Measurements from ENCODE around the gene DUSP3.
A peak's percentile ranks its signal among the peaks of the same experiment; 100 is the strongest.
"Not testable (repeated sequence)": the region's sequence is repeated elsewhere in the genome, so short reads cannot be mapped to it uniquely, and the experiment has no call there.

The DUSP3 gene

GRCh38 chr17:43799047-43799446 lies 20.3 kb upstream of the DUSP3 start:
- no peak for DNase-seq

- DNase-seq = not testable (repeated sequence)
Measured at GRCh38 chr17:43798024-43798423, 19.2 kb upstream of the DUSP3 start.

- DNase-seq = not testable (repeated sequence)
Measured at GRCh38 chr17:43792668-43793067, 13.9 kb upstream of the DUSP3 start.

- peak; percentile 24 for DNase-seq
Measured at GRCh38 chr17:43791589-43791988, 12.8 kb upstream of the DUSP3 start.

GRCh38 chr17:43790311-43790940 lies 11.6 kb upstream of the DUSP3 start:
- DNase-seq = no peak

- DNase-seq = no peak
Measured at GRCh38 chr17:43789482-43789881, 10.7 kb upstream of the DUSP3 start.

GRCh38 chr17:43788540-43788939 lies 9.8 kb upstream of the DUSP3 start:
- no peak for DNase-seq

- no peak for DNase-seq
Measured at GRCh38 chr17:43787728-43788127, 9.0 kb upstream of the DUSP3 start.

- no peak for DNase-seq
Measured at GRCh38 chr17:43784628-43785101, 5.9 kb upstream of the DUSP3 start.

- DNase-seq = no peak
Measured at GRCh38 chr17:43784068-43784467, 5.3 kb upstream of the DUSP3 start.

GRCh38 chr17:43782913-43783680 lies 4.3 kb upstream of the DUSP3 start:
- DNase-seq = no peak

GRCh38 chr17:43780135-43780534 lies 1.4 kb upstream of the DUSP3 start, which contains the start of gene CFAP97D1:
Gene CFAP97D1 (plus strand): TSS chr17:43780435. CDS start chr17:43780463, 28 bp downstream.
- DNase-seq = no peak

GRCh38 chr17:43779145-43780125 lies 658 bp upstream of the DUSP3 start:
- no peak for DNase-seq

GRCh38 chr17:43774304-43775250 lies 4.2 kb downstream of the DUSP3 start:
- DNase-seq = no peak

- DNase-seq = no peak
Measured at GRCh38 chr17:43772877-43773648, 5.7 kb downstream of the DUSP3 start.

GRCh38 chr17:43771463-43771862 lies 7.3 kb downstream of the DUSP3 start:
- no peak for DNase-seq

GRCh38 chr17:43770957-43771356 lies 7.8 kb downstream of the DUSP3 start:
- no peak for DNase-seq

GRCh38 chr17:43769859-43770258 lies 8.9 kb downstream of the DUSP3 start:
- DNase-seq = no peak

- no peak for DNase-seq
Measured at GRCh38 chr17:43769426-43769825, 9.4 kb downstream of the DUSP3 start.

- DNase-seq = no peak
Measured at GRCh38 chr17:43768943-43769342, 9.8 kb downstream of the DUSP3 start.

GRCh38 chr17:43768382-43768781 lies 10.4 kb downstream of the DUSP3 start:
- DNase-seq = no peak
